Hepatocyte (in vitro differentiated cells): Measurements from ENCODE around the gene SLX4IP. TPM values are rescaled to one million over a fixed set of nuclear protein-coding genes. Genes with fewer than 3 reads are reported as not detected.

Experiments
- DNase-seq: peaks from one replicate; pipeline ENCODE4 v3.0.0-alpha.2; 2016; ENCODE audit warnings: low spot score
- H2AFZ ChIP-seq: fragments of 200-600 bp; sonication (generic); 2 replicates; pipeline ENCODE4 v1.6.0; 2016; ENCODE audit warnings: antibody characterized with exemption, mild to moderate bottlenecking
- H3K27ac ChIP-seq: fragments of 200-600 bp; sonication (generic); 2 replicates; pipeline ENCODE4 v1.5.1; 2016; ENCODE audit warnings: mild to moderate bottlenecking
- H3K27me3 ChIP-seq: fragments of 200-600 bp; sonication (generic); 2 replicates; pipeline ENCODE4 v1.6.1; 2016
- H3K36me3 ChIP-seq: fragments of 200-600 bp; sonication (generic); replicated peaks from 2 replicates; pipeline ENCODE4 v1.5.1; 2016; ENCODE audit warnings: low read depth; ENCODE audit not compliant: insufficient read depth
- H3K4me1 ChIP-seq: fragments of 200-600 bp; sonication (generic); 2 replicates; pipeline ENCODE4 v1.5.1; 2016; ENCODE audit warnings: mild to moderate bottlenecking, moderate library complexity; ENCODE audit not compliant: insufficient read depth
- H3K4me2 ChIP-seq: fragments of 200-600 bp; sonication (generic); 2 replicates; pipeline ENCODE4 v1.6.0; 2016
- H3K4me3 ChIP-seq: fragments of 200-600 bp; sonication (generic); 2 replicates; pipeline ENCODE4 v1.5.1; 2016; ENCODE audit warnings: mild to moderate bottlenecking
- H3K79me2 ChIP-seq: fragments of 200-600 bp; sonication (generic); 2 replicates; pipeline ENCODE4 v1.6.0; 2017; ENCODE audit warnings: mild to moderate bottlenecking
- H3K9me2 ChIP-seq: fragments of 200-600 bp; sonication (generic); replicated peaks from 2 replicates; pipeline ENCODE4 v1.6.0; 2017; ENCODE audit warnings: mild to moderate bottlenecking; ENCODE audit not compliant: insufficient read depth
- H3K9me3 ChIP-seq: fragments of 200-600 bp; sonication (generic); 2 replicates; pipeline ENCODE4 v1.5.1; 2016; ENCODE audit warnings: low read depth, mild to moderate bottlenecking
- H4K20me1 ChIP-seq: fragments of 200-600 bp; sonication (generic); 2 replicates; pipeline ENCODE4 v1.6.0; 2016; ENCODE audit warnings: mild to moderate bottlenecking; ENCODE audit not compliant: insufficient read depth, poor library complexity, severe bottlenecking
- CTCF ChIP-seq: fragments of 200-600 bp; sonication (generic); IDR thresholded peaks from 2 replicates; pipeline ENCODE4 v1.5.1; 2016; ENCODE audit warnings: antibody characterized with exemption, mild to moderate bottlenecking; ENCODE audit not compliant: poor library complexity
- EZH2 ChIP-seq: fragments of 200-600 bp; sonication (generic); IDR thresholded peaks from 2 replicates; pipeline ENCODE4 v1.6.1; 2016; ENCODE audit warnings: antibody characterized with exemption, mild to moderate bottlenecking, borderline replicate concordance
- EZH2phosphoT487 ChIP-seq: fragments of 200-600 bp; sonication (generic); IDR thresholded peaks from one replicate; pipeline ENCODE4 v1.6.1; 2018; ENCODE audit warnings: antibody characterized with exemption, mild to moderate bottlenecking, low read depth, moderate library complexity; ENCODE audit not compliant: unreplicated experiment, severe bottlenecking
- WGBS: methylation state at CpG from one replicate; pipeline ENCODE4 v1.1.6; 2016; ENCODE audit warnings: low lambda C conversion rate; ENCODE audit errors: missing lambda C conversion rate; 5-methylcytosine and 5-hydroxymethylcytosine counted together
- polyA plus RNA-seq: library from polyadenylated mRNA; unstranded; fragments of >200 nt; fragmentation: Nextera tagmentation; extraction: Ambion mirVana; gene quantifications from 2 replicates; pipeline ENCODE4 v1.2.1, GENCODE V29; 2016
- total RNA-seq: library from RNA; depleted of rRNA; stranded (reverse); fragments of >200 nt; gene quantifications from 2 replicates; pipeline ENCODE4 v1.2.3, GENCODE V29; 2014

Gene SLX4IP
- total and polyA plus RNA-seq, 2 experiments from 2014 or later = 2.9 to 5.7 TPM

GRCh38 chr20:10562899-10563298 is 127.8 kb downstream of the SLX4IP start:
- H3K9me3 ChIP-seq = no peaks in the 10 kb centered on the region
- WGBS = 98% methylated on average over 4 of the region's 4 CpGs

GRCh38 chr20:10563935-10564492 is 128.9 kb downstream of the SLX4IP start:
- WGBS = 94% methylated on average over 3 of the region's 3 CpGs
- H3K9me3 ChIP-seq = no peaks in the 10 kb centered on the region
- H3K27me3 ChIP-seq = no peaks in the 10 kb centered on the region
- no peaks in the 10 kb centered on the region for H4K20me1 ChIP-seq
- H3K4me3 ChIP-seq = no peak overlapping the region
- no peak overlapping the region for H3K4me2 ChIP-seq
- H3K27ac ChIP-seq = no peak overlapping the region
- peaks cover 10% of the 10 kb centered on the region for H3K4me1 ChIP-seq
- no peaks in the 10 kb centered on the region for H3K79me2 ChIP-seq
- DNase-seq = no peak
- no peak for TF ChIP-seq EZH2phosphoT487
- no peaks in the 10 kb centered on the region for H3K36me3 ChIP-seq
- no peak overlapping the region for H2AFZ ChIP-seq
- no peaks in the 10 kb centered on the region for H3K9me2 ChIP-seq

More at GRCh38 chr20:10562899-10563298, 127.8 kb downstream of the SLX4IP start:
- no peaks in the 10 kb centered on the region for H3K9me2 ChIP-seq
- H3K27me3 ChIP-seq = no peaks in the 10 kb centered on the region
- H4K20me1 ChIP-seq = no peaks in the 10 kb centered on the region
- TF ChIP-seq CTCF (no peak), EZH2phosphoT487 (no peak), EZH2 (no peak)
- no peak overlapping the region for H3K4me2 ChIP-seq
- no peaks in the 10 kb centered on the region for H3K79me2 ChIP-seq
- no peak overlapping the region for H3K27ac ChIP-seq
- peaks cover 17% of the 10 kb centered on the region for H3K4me1 ChIP-seq
- no peak overlapping the region for H3K4me3 ChIP-seq
- no peak overlapping the region for H2AFZ ChIP-seq
- no peaks in the 10 kb centered on the region for H3K36me3 ChIP-seq
- no peak for DNase-seq

- DNase-seq = peak; percentile 66
- Histone ChIP-seq H3K27me3 (no peaks in the 10 kb centered on the region), H3K79me2 (no peaks in the 10 kb centered on the region), H3K4me3 (no peak overlapping the region), H3K9me2 (no peaks in the 10 kb centered on the region), H3K36me3 (no peaks in the 10 kb centered on the region), H2AFZ (no peak overlapping the region), H3K27ac (peak overlapping the region; percentile 74), H3K9me3 (no peaks in the 10 kb centered on the region), H4K20me1 (no peaks in the 10 kb centered on the region), H3K4me2 (peak overlapping the region; percentile 15), H3K4me1 (peaks cover 7% of the 10 kb centered on the region)
- no peak for TF ChIP-seq CTCF
- TF ChIP-seq EZH2phosphoT487 = no peak
- no peak for TF ChIP-seq EZH2
- WGBS = 75% methylated on average over 6 of the region's 6 CpGs
Observed at GRCh38 chr20:10565191-10565921, 130.3 kb downstream of the SLX4IP start.

- Histone ChIP-seq H3K9me3 (no peaks in the 10 kb centered on the region), H3K4me3 (no peak overlapping the region), H4K20me1 (no peaks in the 10 kb centered on the region), H2AFZ (no peak overlapping the region), H3K4me2 (no peak overlapping the region), H3K36me3 (no peaks in the 10 kb centered on the region), H3K27ac (peak overlapping the region; percentile 92), H3K27me3 (no peaks in the 10 kb centered on the region), H3K4me1 (peaks cover 10% of the 10 kb centered on the region), H3K79me2 (no peaks in the 10 kb centered on the region), H3K9me2 (no peaks in the 10 kb centered on the region)
- TF ChIP-seq CTCF = no peak
- no peak for TF ChIP-seq EZH2phosphoT487
- no peak for TF ChIP-seq EZH2
- 62% methylated on average over 8 of the region's 8 CpGs for WGBS
- DNase-seq = peak; percentile 64
Observed at GRCh38 chr20:10565922-10566897, 131.1 kb downstream of the SLX4IP start.
